Endothelial cell (in vitro differentiated cells): ENCODE measurements around the gene TRIM32. TPM values are rescaled to one million over a fixed set of nuclear protein-coding genes. Genes with fewer than 3 reads are reported as not detected.

Experiments
- DNase-seq: peaks from one replicate; pipeline ENCODE4 v3.0.0; 2021; ENCODE audit warnings: low spot score
- H3K27ac Mint-ChIP-seq: one replicate; pipeline ENCODE4 v1.8.0; 2021; ENCODE audit warnings: mixed read lengths, inconsistent platforms; ENCODE audit not compliant: unreplicated experiment
- H3K27me3 Mint-ChIP-seq: one replicate; pipeline ENCODE4 v1.8.0; 2021; ENCODE audit warnings: mild to moderate bottlenecking, moderate library complexity, mixed read lengths, inconsistent platforms; ENCODE audit not compliant: unreplicated experiment
- H3K36me3 Mint-ChIP-seq: one replicate; pipeline ENCODE4 v1.8.0; 2021; ENCODE audit warnings: mild to moderate bottlenecking, low read depth, mixed read lengths, inconsistent platforms; ENCODE audit not compliant: unreplicated experiment
- H3K4me1 Mint-ChIP-seq: one replicate; pipeline ENCODE4 v1.8.0; 2021; ENCODE audit warnings: mild to moderate bottlenecking, mixed read lengths, inconsistent platforms; ENCODE audit not compliant: unreplicated experiment
- H3K4me3 Mint-ChIP-seq: one replicate; pipeline ENCODE4 v1.8.0; 2021; ENCODE audit warnings: mild to moderate bottlenecking, mixed read lengths, inconsistent platforms; ENCODE audit not compliant: unreplicated experiment
- H3K9me3 Mint-ChIP-seq: one replicate; pipeline ENCODE4 v1.8.0; 2021; ENCODE audit warnings: mixed read lengths, inconsistent platforms; ENCODE audit not compliant: unreplicated experiment
- CTCF ChIP-seq: fragments of 200-600 bp; sonication (generic); IDR thresholded peaks from one replicate; pipeline ENCODE4 v1.5.0; 2021; ENCODE audit warnings: antibody characterized with exemption; ENCODE audit not compliant: unreplicated experiment
- total RNA-seq: library from RNA; stranded (reverse); fragmentation: NEBNext Ultra II Directional; extraction: Animal tissue kit (Norgen Biotek cat#: 25700); gene quantifications from one replicate; pipeline ENCODE4 v1.2.1, GENCODE V29; 2021; ENCODE audit not compliant: unreplicated experiment

Gene TRIM32
- total RNA-seq, 1 donor from 2014 or later = 24.7 TPM

- Mint-ChIP-seq H3K4me3 (no peak overlapping the region), H3K36me3 (peaks cover 14% of the 10 kb centered on the region), H3K9me3 (no peaks in the 10 kb centered on the region), H3K4me1 (no peaks in the 10 kb centered on the region), H3K27ac (no peak overlapping the region), H3K27me3 (peaks cover 2% of the 10 kb centered on the region)
- no peak for DNase-seq
- no peak for TF ChIP-seq CTCF
These were observed 16.5 kb downstream of the TRIM32 start for GRCh38 chr9:116703634-116704033.

- DNase-seq = no peak
- peaks cover 2% of the 10 kb centered on the region for H3K27me3 Mint-ChIP-seq
- no peaks in the 10 kb centered on the region for H3K4me1 Mint-ChIP-seq
- H3K27ac Mint-ChIP-seq = no peak overlapping the region
- no peaks in the 10 kb centered on the region for H3K9me3 Mint-ChIP-seq
- H3K4me3 Mint-ChIP-seq = no peak overlapping the region
- TF ChIP-seq CTCF = no peak
- H3K36me3 Mint-ChIP-seq = peaks cover 8% of the 10 kb centered on the region
These were observed 17.4 kb downstream of the TRIM32 start for GRCh38 chr9:116704470-116704869.

GRCh38 chr9:116705531-116705930 lies 18.4 kb downstream of the TRIM32 start:
- no peak overlapping the region for H3K4me3 Mint-ChIP-seq
- TF ChIP-seq CTCF = no peak
- H3K36me3 Mint-ChIP-seq = no peaks in the 10 kb centered on the region
- no peak for DNase-seq
- no peaks in the 10 kb centered on the region for H3K4me1 Mint-ChIP-seq
- no peaks in the 10 kb centered on the region for H3K9me3 Mint-ChIP-seq
- no peaks in the 10 kb centered on the region for H3K27me3 Mint-ChIP-seq
- no peak overlapping the region for H3K27ac Mint-ChIP-seq

- no peak for DNase-seq
- Mint-ChIP-seq H3K36me3 (no peaks in the 10 kb centered on the region), H3K4me3 (no peak overlapping the region), H3K27me3 (no peaks in the 10 kb centered on the region), H3K9me3 (no peaks in the 10 kb centered on the region), H3K27ac (no peak overlapping the region), H3K4me1 (no peaks in the 10 kb centered on the region)
- TF ChIP-seq CTCF = no peak
These were observed 19.5 kb downstream of the TRIM32 start for GRCh38 chr9:116706310-116707290.

- H3K4me1 Mint-ChIP-seq = peaks cover 6% of the 10 kb centered on the region
- no peak for DNase-seq
- no peaks in the 10 kb centered on the region for H3K9me3 Mint-ChIP-seq
- H3K27me3 Mint-ChIP-seq = no peaks in the 10 kb centered on the region
- no peaks in the 10 kb centered on the region for H3K36me3 Mint-ChIP-seq
- TF ChIP-seq CTCF = no peak
- H3K4me3 Mint-ChIP-seq = no peak overlapping the region
- no peak overlapping the region for H3K27ac Mint-ChIP-seq
These were observed 25.7 kb downstream of the TRIM32 start for GRCh38 chr9:116712781-116713180.
